ENCODE results near the gene NCOA4. TPM values are rescaled to one million over a fixed set of nuclear protein-coding genes. Genes with fewer than 3 reads are reported as not detected.

Gene NCOA4
- total RNA-seq, 1 experiment from 2014 or later: 69.4 TPM

GRCh38 chr10:46018453-46019176 lies 11.8 kb downstream of the NCOA4 start:
- Mint-ChIP-seq H3K36me3 (peaks cover 15% of the 10 kb centered on the region), H3K4me1 (peaks cover 34% of the 10 kb centered on the region), H3K9me3 (no peaks in the 10 kb centered on the region), H3K27me3 (ENCODE audit: low read depth) (no peaks in the 10 kb centered on the region), H3K4me3 (no peak overlapping the region), H3K27ac (no peak overlapping the region; the same call in 1 of the 2 replicates)
- CTCF ChIA-PET: interaction anchor here (1.5 kb wide), 1 partner anchor 10 kb away, joined by 9 read pairs; no protein-coding TSS in a partner anchor
- no peak for TF ChIP-seq ZNF512 (CRISPR knock-in tag; IDR thresholded peaks at IDR 0.05; ENCODE audit: borderline replicate concordance)
- TF ChIP-seq USF1 (CRISPR knock-in tag; IDR thresholded peaks at IDR 0.05): no peak
- no peak for TF ChIP-seq ATF6 (CRISPR knock-in tag; IDR thresholded peaks at IDR 0.05)
- TF ChIP-seq ZMAT4 (CRISPR knock-in tag; IDR thresholded peaks at IDR 0.05): no peak
- TF ChIP-seq ZNF138 (CRISPR knock-in tag; conservative IDR thresholded peaks at IDR 0.05): no peak
- TF ChIP-seq PREB (CRISPR knock-in tag; IDR thresholded peaks at IDR 0.05; ENCODE audit: borderline replicate concordance): no peak
- TF ChIP-seq JAZF1 (CRISPR knock-in tag; IDR thresholded peaks at IDR 0.05): no peak
- TF ChIP-seq, protein P1, sequence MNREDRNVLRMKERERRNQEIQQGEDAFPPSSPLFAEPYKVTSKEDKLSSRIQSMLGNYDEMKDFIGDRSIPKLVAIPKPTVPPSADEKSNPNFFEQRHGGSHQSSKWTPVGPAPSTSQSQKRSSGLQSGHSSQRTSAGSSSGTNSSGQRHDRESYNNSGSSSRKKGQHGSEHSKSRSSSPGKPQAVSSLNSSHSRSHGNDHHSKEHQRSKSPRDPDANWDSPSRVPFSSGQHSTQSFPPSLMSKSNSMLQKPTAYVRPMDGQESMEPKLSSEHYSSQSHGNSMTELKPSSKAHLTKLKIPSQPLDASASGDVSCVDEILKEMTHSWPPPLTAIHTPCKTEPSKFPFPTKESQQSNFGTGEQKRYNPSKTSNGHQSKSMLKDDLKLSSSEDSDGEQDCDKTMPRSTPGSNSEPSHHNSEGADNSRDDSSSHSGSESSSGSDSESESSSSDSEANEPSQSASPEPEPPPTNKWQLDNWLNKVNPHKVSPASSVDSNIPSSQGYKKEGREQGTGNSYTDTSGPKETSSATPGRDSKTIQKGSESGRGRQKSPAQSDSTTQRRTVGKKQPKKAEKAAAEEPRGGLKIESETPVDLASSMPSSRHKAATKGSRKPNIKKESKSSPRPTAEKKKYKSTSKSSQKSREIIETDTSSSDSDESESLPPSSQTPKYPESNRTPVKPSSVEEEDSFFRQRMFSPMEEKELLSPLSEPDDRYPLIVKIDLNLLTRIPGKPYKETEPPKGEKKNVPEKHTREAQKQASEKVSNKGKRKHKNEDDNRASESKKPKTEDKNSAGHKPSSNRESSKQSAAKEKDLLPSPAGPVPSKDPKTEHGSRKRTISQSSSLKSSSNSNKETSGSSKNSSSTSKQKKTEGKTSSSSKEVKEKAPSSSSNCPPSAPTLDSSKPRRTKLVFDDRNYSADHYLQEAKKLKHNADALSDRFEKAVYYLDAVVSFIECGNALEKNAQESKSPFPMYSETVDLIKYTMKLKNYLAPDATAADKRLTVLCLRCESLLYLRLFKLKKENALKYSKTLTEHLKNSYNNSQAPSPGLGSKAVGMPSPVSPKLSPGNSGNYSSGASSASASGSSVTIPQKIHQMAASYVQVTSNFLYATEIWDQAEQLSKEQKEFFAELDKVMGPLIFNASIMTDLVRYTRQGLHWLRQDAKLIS (CRISPR knock-in tag; IDR thresholded peaks at IDR 0.05; ENCODE audit: borderline replicate concordance): no peak
- no peak for TF ChIP-seq PRRX2 (CRISPR knock-in tag; IDR thresholded peaks at IDR 0.05)
- TF ChIP-seq FOXK1 (CRISPR knock-in tag; IDR thresholded peaks at IDR 0.05): no peak
- POLR2A ChIA-PET: no interaction called here
- no peak for ATAC-seq
- DNase-seq (ENCODE audit: low spot score): no peak

DNA sequence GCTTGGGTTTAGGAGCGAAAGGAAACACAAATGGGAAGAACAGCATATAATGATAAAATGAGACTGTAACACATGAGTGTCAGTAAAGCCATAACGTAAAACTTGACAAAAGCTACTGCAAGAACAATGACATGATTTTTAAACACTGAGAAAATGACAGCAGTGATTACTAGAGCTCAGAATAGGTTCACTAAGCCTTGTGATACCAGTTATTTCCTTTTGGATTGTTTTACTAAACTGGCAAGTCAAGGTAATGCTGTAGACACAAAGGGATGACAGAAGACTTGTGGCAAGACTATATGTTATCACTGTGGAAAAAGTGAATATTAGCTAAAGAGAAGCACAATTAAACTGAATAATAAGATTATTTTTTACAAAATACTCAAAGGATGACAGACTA lies 12.7 kb downstream of the NCOA4 start:
- Mint-ChIP-seq H3K27ac (no peak overlapping the region), H3K27me3 (ENCODE audit: low read depth) (no peaks in the 10 kb centered on the region), H3K4me1 (peaks cover 32% of the 10 kb centered on the region), H3K9me3 (no peaks in the 10 kb centered on the region), H3K4me3 (no peak overlapping the region), H3K36me3 (peaks cover 21% of the 10 kb centered on the region)
- POLR2A ChIA-PET: no interaction called here
- CTCF ChIA-PET: no interaction called here
- DNase-seq (ENCODE audit: low spot score) (no peak), ATAC-seq (no peak)
- TF ChIP-seq ZBTB21 (CRISPR knock-in tag; IDR thresholded peaks at IDR 0.05; ENCODE audit: borderline replicate concordance) (no peak), PRDM15 (CRISPR knock-in tag; IDR thresholded peaks at IDR 0.05) (no peak), E2F1 (CRISPR knock-in tag; IDR thresholded peaks at IDR 0.05) (no peak), GRHL2 (CRISPR knock-in tag; IDR thresholded peaks at IDR 0.05; ENCODE audit: insufficient replicate concordance, severe bottlenecking) (no peak), ELF4 (CRISPR knock-in tag; IDR thresholded peaks at IDR 0.05; ENCODE audit: low read depth) (no peak), FOXP4 (CRISPR knock-in tag; IDR thresholded peaks at IDR 0.05) (no peak), JAZF1 (CRISPR knock-in tag; IDR thresholded peaks at IDR 0.05) (no peak)

Measured in WTC11 (cell line).